ENCODE data around the gene PILRA.

DNA sequence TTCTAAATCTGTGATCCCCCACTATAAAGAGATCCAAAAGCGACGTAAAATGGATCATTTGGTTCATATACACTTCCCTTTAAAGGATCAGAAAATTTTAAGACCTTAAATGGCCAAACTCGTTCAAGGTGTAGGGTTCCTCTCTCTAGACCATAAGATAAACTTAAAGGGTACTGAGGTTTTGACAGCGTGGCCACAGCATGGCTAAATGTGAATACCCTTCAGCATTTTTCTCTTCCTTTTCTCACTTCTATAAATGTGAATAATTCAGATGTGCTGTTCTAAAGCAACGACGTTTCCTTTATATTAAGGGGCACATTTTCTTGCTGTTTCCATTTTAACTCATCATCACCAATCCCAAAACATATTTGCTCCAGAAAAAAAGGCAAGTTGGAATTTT is 50.0 kb downstream of the PILRA start:
- TF ChIP-seq POLR2A (IDR thresholded peaks at IDR 0.05; ENCODE audit: low read depth) (no peak), POLR2AphosphoS5 (IDR thresholded peaks at IDR 0.05) (no peak)
- TF ChIP-seq, protein P1, sequence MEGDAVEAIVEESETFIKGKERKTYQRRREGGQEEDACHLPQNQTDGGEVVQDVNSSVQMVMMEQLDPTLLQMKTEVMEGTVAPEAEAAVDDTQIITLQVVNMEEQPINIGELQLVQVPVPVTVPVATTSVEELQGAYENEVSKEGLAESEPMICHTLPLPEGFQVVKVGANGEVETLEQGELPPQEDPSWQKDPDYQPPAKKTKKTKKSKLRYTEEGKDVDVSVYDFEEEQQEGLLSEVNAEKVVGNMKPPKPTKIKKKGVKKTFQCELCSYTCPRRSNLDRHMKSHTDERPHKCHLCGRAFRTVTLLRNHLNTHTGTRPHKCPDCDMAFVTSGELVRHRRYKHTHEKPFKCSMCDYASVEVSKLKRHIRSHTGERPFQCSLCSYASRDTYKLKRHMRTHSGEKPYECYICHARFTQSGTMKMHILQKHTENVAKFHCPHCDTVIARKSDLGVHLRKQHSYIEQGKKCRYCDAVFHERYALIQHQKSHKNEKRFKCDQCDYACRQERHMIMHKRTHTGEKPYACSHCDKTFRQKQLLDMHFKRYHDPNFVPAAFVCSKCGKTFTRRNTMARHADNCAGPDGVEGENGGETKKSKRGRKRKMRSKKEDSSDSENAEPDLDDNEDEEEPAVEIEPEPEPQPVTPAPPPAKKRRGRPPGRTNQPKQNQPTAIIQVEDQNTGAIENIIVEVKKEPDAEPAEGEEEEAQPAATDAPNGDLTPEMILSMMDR (IDR thresholded peaks at IDR 0.05): no peak

Data from esophagus muscularis mucosa (tissue), 3 donors.